AG10803 (cell line): Measurements from ENCODE around the gene NOVA1.

Source experiments
- DNase-seq: peaks from one replicate; pipeline ENCODE4 v3.0.0; 2010; ENCODE audit warnings: low read depth
- H3K4me3 ChIP-seq: 2 replicates; pipeline ENCODE4 v1.5.1; 2011; ENCODE audit warnings: mild to moderate bottlenecking, low read length, control low read depth
- TF ChIP-seq, protein P1 (sequence below): conservative IDR thresholded peaks from 2 replicates; pipeline ENCODE4 v1.5.1; 2011; ENCODE audit warnings: mild to moderate bottlenecking, low read length, control low read depth, inconsistent platforms

NOVA1 gene

DNA sequence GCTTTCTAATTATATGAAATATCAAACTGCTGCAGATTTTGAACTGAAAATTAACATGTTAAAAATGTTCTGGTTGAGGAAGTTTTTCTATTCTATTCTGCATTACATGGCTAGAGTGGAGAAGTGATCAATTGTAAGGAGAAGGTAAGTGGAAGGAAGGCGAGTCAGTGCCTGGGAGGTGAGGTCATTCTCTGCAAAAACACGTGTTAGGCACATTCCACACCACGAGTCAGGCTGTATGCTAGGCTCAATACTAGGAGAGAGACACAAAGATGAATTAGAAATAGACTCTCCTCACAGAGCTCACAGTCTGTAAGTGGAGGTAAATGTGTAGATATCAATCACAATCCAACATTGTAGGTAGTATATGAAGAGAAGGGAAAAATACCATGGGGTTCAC is 194.1 kb downstream of the NOVA1 start:
- no peak for DNase-seq
- TF ChIP-seq, protein P1, sequence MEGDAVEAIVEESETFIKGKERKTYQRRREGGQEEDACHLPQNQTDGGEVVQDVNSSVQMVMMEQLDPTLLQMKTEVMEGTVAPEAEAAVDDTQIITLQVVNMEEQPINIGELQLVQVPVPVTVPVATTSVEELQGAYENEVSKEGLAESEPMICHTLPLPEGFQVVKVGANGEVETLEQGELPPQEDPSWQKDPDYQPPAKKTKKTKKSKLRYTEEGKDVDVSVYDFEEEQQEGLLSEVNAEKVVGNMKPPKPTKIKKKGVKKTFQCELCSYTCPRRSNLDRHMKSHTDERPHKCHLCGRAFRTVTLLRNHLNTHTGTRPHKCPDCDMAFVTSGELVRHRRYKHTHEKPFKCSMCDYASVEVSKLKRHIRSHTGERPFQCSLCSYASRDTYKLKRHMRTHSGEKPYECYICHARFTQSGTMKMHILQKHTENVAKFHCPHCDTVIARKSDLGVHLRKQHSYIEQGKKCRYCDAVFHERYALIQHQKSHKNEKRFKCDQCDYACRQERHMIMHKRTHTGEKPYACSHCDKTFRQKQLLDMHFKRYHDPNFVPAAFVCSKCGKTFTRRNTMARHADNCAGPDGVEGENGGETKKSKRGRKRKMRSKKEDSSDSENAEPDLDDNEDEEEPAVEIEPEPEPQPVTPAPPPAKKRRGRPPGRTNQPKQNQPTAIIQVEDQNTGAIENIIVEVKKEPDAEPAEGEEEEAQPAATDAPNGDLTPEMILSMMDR, result no peak

DNA sequence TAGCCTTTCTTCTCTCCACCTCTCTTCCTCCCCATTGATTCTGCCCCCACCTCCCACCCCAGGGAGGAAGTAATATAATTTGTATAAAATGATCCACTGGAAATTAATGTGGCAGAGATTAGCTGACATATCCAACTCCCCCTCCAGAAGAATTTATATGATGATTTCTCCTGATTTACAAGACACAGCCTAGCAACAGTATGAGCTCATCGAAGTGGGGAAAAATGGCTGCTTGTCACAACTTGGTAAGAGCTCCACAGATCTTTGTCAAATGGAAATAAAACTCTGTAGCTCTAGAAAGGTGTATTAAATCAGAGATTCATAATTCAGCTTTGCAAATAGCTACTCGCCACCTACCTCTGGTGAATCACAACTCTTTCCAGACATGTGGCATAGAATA is 195.7 kb downstream of the NOVA1 start:
- no peak overlapping the region for H3K4me3 ChIP-seq
- TF ChIP-seq, protein P1, result no peak
- DNase-seq, result no peak

More for the DNA sequence above, 194.1 kb downstream of the NOVA1 start:
- H3K4me3 ChIP-seq, result no peak overlapping the region

- no peak for DNase-seq
- TF ChIP-seq, protein P1, result no peak
- H3K4me3 ChIP-seq, result no peak overlapping the region
These were observed 196.5 kb downstream of the NOVA1 start for GRCh38 chr14:26401179-26401968.

- DNase-seq, result no peak
- H3K4me3 ChIP-seq, result no peak overlapping the region
These were observed 197.5 kb downstream of the NOVA1 start for GRCh38 chr14:26400373-26400772.

DNA sequence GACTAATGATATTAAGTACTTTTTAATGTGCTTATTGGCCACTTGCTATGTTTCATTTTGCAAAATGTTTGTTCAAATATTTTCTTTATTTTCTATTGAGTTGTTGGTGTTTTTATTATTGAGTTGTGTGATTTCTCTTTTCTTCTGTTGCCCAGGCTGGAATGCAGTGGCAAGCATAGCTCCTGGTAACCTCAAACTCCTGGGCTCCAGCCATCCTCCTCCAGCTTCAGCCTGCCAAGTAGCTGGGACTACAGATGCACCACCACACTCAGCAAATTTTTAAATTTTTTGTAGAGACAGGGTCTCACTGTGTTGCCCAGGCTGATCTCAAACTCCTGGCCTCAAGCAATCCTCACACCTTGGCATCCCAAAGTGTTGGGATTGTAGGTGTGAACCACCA is 199.2 kb downstream of the NOVA1 start:
- no peak overlapping the region for H3K4me3 ChIP-seq
- TF ChIP-seq, protein P1, result no peak
- no peak for DNase-seq

More at GRCh38 chr14:26400373-26400772, 197.5 kb downstream of the NOVA1 start:
- TF ChIP-seq, protein P1, result no peak
